ENCODE results near the gene LDHAL6B.

DNA sequence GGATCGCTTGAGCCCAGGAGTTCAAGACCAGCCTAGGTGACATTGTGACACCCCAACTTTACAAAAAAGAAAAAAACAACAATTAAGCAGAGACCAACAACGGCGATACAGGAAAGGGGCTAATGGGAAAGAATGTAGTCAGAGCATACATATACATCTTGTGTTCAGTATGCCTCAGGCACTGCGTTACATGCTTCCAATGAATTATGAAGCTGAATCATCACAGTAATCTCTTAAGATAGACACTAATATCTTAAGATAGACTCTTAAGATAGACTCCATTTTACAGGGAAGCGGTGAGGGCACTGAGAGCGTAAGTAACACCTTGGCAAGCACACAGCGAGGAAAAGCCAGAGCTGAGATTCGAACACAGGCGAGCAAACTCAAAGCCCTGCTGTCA lies 6.1 kb upstream of the LDHAL6B start:
- TF ChIP-seq POLR2A (IDR thresholded peaks at IDR 0.05; ENCODE audit: low read depth, low read length) (no peak), POLR2AphosphoS5 (IDR thresholded peaks at IDR 0.05; ENCODE audit: low read depth, low read length) (no peak)
